Body of pancreas (tissue), 4 donors: ENCODE results near the gene PARS2. TPM values are rescaled to one million over a fixed set of nuclear protein-coding genes. Genes with fewer than 3 reads are reported as not detected.
A peak's percentile ranks its signal among the peaks of the same experiment; 100 is the strongest.

Source experiments
- ATAC-seq: fragments of 150-250 bp; one replicate; pipeline ENCODE4 v1.9.1; 2016
- DNase-seq, 4 donors: peaks; one replicate each; pipeline ENCODE4 v3.0.0-alpha.2; 2019
- H3K27ac ChIP-seq, 4 donors: fragments of 200-600 bp; sonication (generic); 1 replicate in 3 of 4; 2 replicates in 1 of 4; pipeline versions ENCODE4 v1.5.1 to v1.6.1; 2016 to 2019; ENCODE audit warnings: mild to moderate bottlenecking in 1 of 4, mixed read lengths in 1 of 4, moderate library complexity in 1 of 4
- H3K27me3 ChIP-seq, 2 donors: fragments of 200-600 bp; sonication (generic); one replicate each; pipeline ENCODE4 v1.6.0; 2016; ENCODE audit warnings: mild to moderate bottlenecking in 1 of 2
- H3K36me3 ChIP-seq, 2 donors: fragments of 200-600 bp; sonication (generic); replicated peaks in 1 of 2; 2 replicates each; pipeline ENCODE4 v1.5.1; 2016; ENCODE audit warnings: low read depth in 2 of 2; ENCODE audit not compliant: insufficient read depth in 1 of 2
- H3K4me1 ChIP-seq: fragments of 200-600 bp; sonication (generic); one replicate; pipeline ENCODE4 v1.6.0; 2016
- H3K4me3 ChIP-seq, 2 donors: fragments of 200-600 bp; sonication (generic); 1 replicate in 1 of 2; 2 replicates in 1 of 2; pipeline ENCODE4 v1.5.1; 2016 to 2019
- H3K9me3 ChIP-seq, 3 donors: fragments of 200-600 bp; sonication (generic); 1 replicate in 2 of 3; 2 replicates in 1 of 3; pipeline ENCODE4 v1.5.1; 2016
- POLR2A ChIP-seq, 3 donors: fragments of 450-650 bp; IDR thresholded peaks; one replicate each; pipeline ENCODE4 v1.6.1; 2016; ENCODE audit warnings: antibody characterized with exemption in 3 of 3, mild to moderate bottlenecking in 2 of 3
- WGBS, 2 donors: methylation state at CpG; one replicate each; pipeline ENCODE4 v1.1.5; 2017; 5-methylcytosine and 5-hydroxymethylcytosine counted together
- intact Hi-C: fragments of 100-400 bp; cut with DNase I; formaldehyde crosslinking; loops from one replicate; pipeline ENCODE4 v1.15.1; 2023
- total RNA-seq, 2 donors: library from RNA; depleted of rRNA; stranded (reverse); fragments of >200 nt; gene quantifications; one replicate each; pipeline ENCODE4 v1.1.0, GENCODE V29; 2016
- TF ChIP-seq, protein P1 (sequence below), 7 experiments: fragments of 450-650 bp in 4 of 7; fragments of 200-600 bp in 3 of 7; sonication (generic) in 3 of 7; IDR thresholded peaks; one replicate each; pipeline ENCODE4 v1.5.1; 2016 to 2019; ENCODE audit warnings: antibody characterized with exemption in 7 of 7

Gene PARS2
- total RNA-seq, 2 donors from 2014 or later: 0.66 to 2.3 TPM

DNA sequence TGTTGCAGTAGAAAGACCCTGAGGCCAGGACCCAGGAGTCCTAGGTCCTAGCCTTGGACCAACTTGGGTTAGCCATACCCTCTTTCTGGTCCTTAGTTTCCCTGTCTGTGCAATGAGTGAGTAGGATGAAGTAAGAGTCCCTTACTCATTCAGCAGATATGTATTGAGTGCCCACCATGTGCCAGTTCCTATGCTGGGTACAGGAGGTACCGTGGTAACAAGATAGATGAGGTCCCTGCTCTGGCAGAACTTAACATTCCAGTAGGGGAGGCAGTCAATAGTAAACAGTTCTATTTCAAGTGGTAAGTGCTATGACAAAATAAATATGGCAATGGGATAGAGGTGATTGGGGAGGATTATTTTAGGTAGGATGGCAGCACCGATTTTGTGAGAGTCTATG lies 18.3 kb upstream of the PARS2 start:
- Histone ChIP-seq H3K9me3 (no peaks in the 10 kb centered on the region), H3K27me3 (no peaks in the 10 kb centered on the region), H3K4me1 (peaks cover 7% of the 10 kb centered on the region), H3K4me3 (no peak overlapping the region), H3K27ac (no peak overlapping the region), H3K36me3 (peaks cover 0 to 6% of the 10 kb centered on the region in 2 donors)
- intact Hi-C loops: no loop called here
- DNase-seq (no peak), ATAC-seq (no peak)
- 36 to 55% methylated on average over 2 of the region's 2 CpGs for WGBS, 2 donors
- TF ChIP-seq, protein P1, sequence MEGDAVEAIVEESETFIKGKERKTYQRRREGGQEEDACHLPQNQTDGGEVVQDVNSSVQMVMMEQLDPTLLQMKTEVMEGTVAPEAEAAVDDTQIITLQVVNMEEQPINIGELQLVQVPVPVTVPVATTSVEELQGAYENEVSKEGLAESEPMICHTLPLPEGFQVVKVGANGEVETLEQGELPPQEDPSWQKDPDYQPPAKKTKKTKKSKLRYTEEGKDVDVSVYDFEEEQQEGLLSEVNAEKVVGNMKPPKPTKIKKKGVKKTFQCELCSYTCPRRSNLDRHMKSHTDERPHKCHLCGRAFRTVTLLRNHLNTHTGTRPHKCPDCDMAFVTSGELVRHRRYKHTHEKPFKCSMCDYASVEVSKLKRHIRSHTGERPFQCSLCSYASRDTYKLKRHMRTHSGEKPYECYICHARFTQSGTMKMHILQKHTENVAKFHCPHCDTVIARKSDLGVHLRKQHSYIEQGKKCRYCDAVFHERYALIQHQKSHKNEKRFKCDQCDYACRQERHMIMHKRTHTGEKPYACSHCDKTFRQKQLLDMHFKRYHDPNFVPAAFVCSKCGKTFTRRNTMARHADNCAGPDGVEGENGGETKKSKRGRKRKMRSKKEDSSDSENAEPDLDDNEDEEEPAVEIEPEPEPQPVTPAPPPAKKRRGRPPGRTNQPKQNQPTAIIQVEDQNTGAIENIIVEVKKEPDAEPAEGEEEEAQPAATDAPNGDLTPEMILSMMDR (IDR thresholded peaks at IDR 0.05): no peak
- no peak for TF ChIP-seq POLR2A (IDR thresholded peaks at IDR 0.05)

DNA sequence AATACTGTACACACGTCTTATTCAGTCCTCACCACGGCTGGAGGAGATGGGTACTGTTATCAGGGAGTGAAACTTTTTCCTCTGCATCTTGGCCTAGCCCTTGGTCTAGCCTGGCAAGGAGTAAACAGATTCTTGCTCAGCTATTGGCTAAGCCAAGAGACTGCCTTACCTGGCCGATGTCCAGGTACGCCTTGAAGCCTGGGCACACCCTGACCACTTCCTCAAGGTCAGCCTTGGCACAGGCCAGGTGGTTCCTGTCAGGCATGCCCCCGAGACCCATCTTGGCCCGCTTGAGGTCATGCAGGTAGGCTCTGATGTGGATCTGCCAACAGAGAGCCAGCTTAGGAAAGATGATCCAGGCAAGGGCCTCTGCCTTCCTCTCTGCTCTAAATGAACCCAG lies 17.8 kb upstream of the PARS2 start:
- WGBS, 2 donors: 42 to 59% methylated on average over 5 to 6 of the region's 6 CpGs
- H3K27me3 ChIP-seq: no peaks in the 10 kb centered on the region
- intact Hi-C loops: no loop called here
- no peak overlapping the region for H3K27ac ChIP-seq
- TF ChIP-seq, protein P1 (IDR thresholded peaks at IDR 0.05): no peak
- TF ChIP-seq POLR2A (IDR thresholded peaks at IDR 0.05): no peak
- DNase-seq: peak in 2 of 4 donors; percentile 48 to 56
- no peak for ATAC-seq
- H3K9me3 ChIP-seq: no peaks in the 10 kb centered on the region
- peaks cover 7% of the 10 kb centered on the region for H3K4me1 ChIP-seq
- peaks cover 0 to 6% of the 10 kb centered on the region in 2 donors for H3K36me3 ChIP-seq
- H3K4me3 ChIP-seq: no peak overlapping the region

DNA sequence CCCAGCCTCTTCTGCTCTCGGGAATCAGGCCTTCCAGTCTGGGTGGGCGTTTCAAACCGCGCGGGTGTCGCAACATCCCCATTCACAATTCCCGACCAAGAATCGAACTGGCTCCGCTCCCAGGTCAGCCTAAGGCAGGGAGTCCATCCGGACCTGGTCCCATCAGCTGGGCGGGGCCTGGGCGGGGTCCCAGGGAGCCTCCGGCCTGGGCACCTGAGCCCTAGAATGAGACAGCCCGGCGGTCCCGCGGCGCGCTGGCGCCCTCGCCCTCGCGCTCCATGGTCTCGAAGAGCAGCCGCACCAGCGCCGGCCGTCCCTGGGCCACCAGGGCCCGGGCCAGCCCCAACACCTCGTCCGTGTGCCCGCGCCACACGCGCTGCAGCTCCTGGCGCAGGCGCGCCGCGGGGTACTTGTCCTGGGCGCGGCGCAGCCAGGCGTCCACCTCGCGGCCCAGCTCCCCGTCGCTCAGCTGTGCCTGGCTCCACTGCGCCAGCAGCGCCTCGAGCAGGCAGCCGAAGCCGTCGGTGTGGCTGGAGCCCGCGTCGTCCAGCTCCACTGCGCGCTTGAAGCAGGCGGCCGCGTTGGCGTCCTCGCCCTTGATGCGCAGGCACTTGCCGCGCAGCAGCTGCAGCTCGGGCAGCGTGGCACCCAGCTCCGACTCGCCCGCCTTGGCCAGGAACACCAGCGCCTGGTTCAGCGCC lies 16.9 kb upstream of the PARS2 start:
- no peak for ATAC-seq
- no peak overlapping the region for H3K27ac ChIP-seq
- no peaks in the 10 kb centered on the region for H3K9me3 ChIP-seq
- DNase-seq: no peak
- 68 to 85% methylated on average over 29 to 74 of the region's 74 CpGs for WGBS, 2 donors
- peaks cover 0 to 3% of the 10 kb centered on the region in 2 donors for H3K36me3 ChIP-seq
- H3K4me1 ChIP-seq: peaks cover 12% of the 10 kb centered on the region
- intact Hi-C loops: no loop called here
- H3K4me3 ChIP-seq: no peak overlapping the region
- H3K27me3 ChIP-seq: no peaks in the 10 kb centered on the region
- no peak for TF ChIP-seq POLR2A (IDR thresholded peaks at IDR 0.05)
- TF ChIP-seq, protein P1 (IDR thresholded peaks at IDR 0.05): no peak

DNA sequence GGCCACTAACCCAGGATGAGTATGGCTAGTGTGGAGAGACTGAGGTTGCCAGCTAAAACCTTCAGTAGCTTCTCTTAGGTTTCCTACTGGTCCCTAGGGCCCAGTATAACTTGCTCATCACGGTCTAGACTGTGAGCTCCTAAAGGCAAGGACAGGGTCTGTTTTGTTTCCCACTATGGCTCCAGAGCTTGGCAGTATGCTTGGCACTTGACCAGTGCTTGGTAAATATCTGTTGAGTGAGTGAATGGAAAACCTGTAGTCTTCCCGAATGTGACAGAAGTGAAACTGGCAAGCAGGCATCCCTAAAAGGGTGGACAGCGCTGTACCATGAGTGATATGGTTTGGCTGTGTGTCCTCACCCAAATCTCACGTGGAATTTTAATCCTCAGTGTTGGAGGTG lies 13.1 kb upstream of the PARS2 start:
- WGBS, 2 donors: 61 to 68% methylated on average over 4 of the region's 4 CpGs
- intact Hi-C loops: no loop called here

More for the DNA sequence above, 13.1 kb upstream of the PARS2 start:
- no peaks in the 10 kb centered on the region for H3K36me3 ChIP-seq
- H3K27ac ChIP-seq: no peak overlapping the region
- ATAC-seq (no peak), DNase-seq (peak in 1 of 4 donors; percentile 24)
- H3K27me3 ChIP-seq: no peaks in the 10 kb centered on the region
- peaks cover 12% of the 10 kb centered on the region for H3K4me1 ChIP-seq
- no peaks in the 10 kb centered on the region for H3K9me3 ChIP-seq
- TF ChIP-seq POLR2A (IDR thresholded peaks at IDR 0.05): no peak
- TF ChIP-seq, protein P1 (IDR thresholded peaks at IDR 0.05): no peak
- no peak overlapping the region for H3K4me3 ChIP-seq
